Measurements from ENCODE around the gene APELA. TPM values are rescaled to one million over a fixed set of nuclear protein-coding genes. Genes with fewer than 3 reads are reported as not detected.
"Not testable (repeated sequence)": the region's sequence is repeated elsewhere in the genome, so short reads cannot be mapped to it uniquely, and the experiment has no call there.

The APELA gene
- total RNA-seq, 2 experiments from 2014 or later, result not detected

- DNase-seq (no peak), ATAC-seq (no peak)
- Mint-ChIP-seq H3K4me1 (no peaks in the 10 kb centered on the region), H3K4me3 (no peak overlapping the region), H3K36me3 (no peaks in the 10 kb centered on the region), H3K9me3 (ENCODE audit: low read depth) (no peaks in the 10 kb centered on the region), H3K27me3 (peaks cover 10% of the 10 kb centered on the region), H3K27ac (no peak overlapping the region)
- CTCF ChIA-PET, result no interaction called here
Observed at GRCh38 chr4:164935363-164935762, 58.4 kb downstream of the APELA start.

- H3K36me3 Mint-ChIP-seq; H3K4me3 Mint-ChIP-seq; H3K4me1 Mint-ChIP-seq; H3K9me3 Mint-ChIP-seq (ENCODE audit: low read depth); H3K27me3 Mint-ChIP-seq; H3K27ac Mint-ChIP-seq; CTCF ChIA-PET; DNase-seq; ATAC-seq: not testable (repeated sequence)
Observed at GRCh38 chr4:164935865-164936606, 59.1 kb downstream of the APELA start.

DNA sequence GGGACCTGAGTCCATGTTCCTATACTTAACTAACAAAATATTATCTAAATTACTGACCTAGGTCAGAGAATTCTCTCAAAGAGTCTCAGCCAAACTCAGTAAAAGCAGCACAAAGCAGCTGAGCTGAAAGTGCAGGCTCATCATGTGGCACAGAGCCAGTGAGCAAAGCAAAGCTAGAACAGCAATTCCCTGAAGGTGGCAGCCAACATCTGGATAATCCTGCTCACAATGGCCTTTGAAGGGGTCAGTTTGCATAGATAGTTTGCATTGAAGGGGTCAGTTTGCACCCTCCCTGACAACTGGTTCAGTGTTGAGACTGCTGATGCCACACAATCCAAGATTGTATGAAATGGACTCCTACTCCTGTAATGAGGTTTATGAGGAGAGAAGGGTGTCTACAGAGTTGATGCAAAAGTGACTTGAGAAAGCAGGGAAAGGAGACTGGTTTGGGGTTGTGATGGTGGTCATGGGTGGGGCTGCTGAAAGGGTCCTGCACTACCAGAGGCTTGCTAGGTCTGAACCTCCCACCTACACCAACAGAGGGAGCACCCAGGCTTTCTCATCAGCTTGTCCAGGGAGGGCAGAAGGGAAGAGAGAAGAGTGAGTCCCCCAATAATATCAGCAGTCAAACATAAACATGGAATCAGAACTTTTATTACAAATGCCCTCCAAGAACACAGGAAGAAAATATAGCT, 60.7 kb downstream of the APELA start:
- no peaks in the 10 kb centered on the region for H3K9me3 Mint-ChIP-seq (ENCODE audit: low read depth)
- DNase-seq, result no peak
- no peak overlapping the region for H3K27ac Mint-ChIP-seq
- peaks cover 10% of the 10 kb centered on the region for H3K27me3 Mint-ChIP-seq
- no peaks in the 10 kb centered on the region for H3K4me1 Mint-ChIP-seq
- ATAC-seq, result no peak
- H3K36me3 Mint-ChIP-seq, result no peaks in the 10 kb centered on the region
- CTCF ChIA-PET, result no interaction called here
- no peak overlapping the region for H3K4me3 Mint-ChIP-seq

DNA sequence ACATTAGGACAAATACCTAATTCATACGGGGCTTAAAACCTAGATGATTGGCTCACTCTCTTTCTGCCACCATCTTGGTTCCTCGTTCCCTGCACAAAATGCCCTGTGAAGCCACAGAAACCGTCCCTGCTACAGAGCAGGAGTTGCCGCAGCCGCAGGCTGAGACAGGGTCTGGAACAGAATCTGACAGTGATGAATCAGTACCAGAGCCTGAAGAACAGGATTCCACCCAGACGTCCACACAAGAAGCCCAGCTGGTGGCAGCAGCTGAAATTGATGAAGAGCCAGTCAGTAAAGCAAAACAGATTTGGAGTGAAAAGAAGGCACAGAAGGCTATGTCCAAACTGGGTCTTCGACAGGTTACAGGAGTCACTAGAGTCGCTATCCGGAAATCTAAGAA, 66.2 kb downstream of the APELA start:
- ATAC-seq, result no peak
- H3K4me1 Mint-ChIP-seq, result no peaks in the 10 kb centered on the region
- CTCF ChIA-PET, result no interaction called here

DNA sequence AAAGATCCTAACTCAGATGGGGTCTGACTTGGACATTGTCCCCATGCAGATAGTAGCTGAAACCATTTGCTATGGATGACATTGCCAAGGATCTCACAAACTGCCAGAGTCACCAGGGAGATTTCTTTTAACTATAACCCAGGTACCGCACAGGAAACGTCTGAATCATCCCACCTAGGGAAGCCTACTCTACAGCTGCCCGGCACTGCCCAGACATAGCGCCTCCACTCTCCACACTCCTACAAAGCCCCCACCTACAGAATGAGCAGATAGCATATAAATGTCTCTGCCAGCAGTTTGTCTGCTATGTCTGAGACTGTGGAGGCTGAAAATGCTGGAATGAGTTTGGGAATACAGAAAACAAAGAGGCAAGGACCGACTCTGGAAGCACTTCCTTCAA, 68.2 kb downstream of the APELA start:
- Mint-ChIP-seq H3K4me3 (no peak overlapping the region), H3K36me3 (no peaks in the 10 kb centered on the region), H3K27ac (no peak overlapping the region), H3K4me1 (no peaks in the 10 kb centered on the region), H3K27me3 (peaks cover 17% of the 10 kb centered on the region), H3K9me3 (ENCODE audit: low read depth) (no peaks in the 10 kb centered on the region)
- CTCF ChIA-PET, result no interaction called here
- no peak for DNase-seq
- ATAC-seq, result no peak

More for the DNA sequence above, 66.2 kb downstream of the APELA start:
- no peak for DNase-seq
- Mint-ChIP-seq H3K4me3 (no peak overlapping the region), H3K36me3 (no peaks in the 10 kb centered on the region), H3K27me3 (peaks cover 13% of the 10 kb centered on the region), H3K27ac (no peak overlapping the region), H3K9me3 (ENCODE audit: low read depth) (no peaks in the 10 kb centered on the region)

- Mint-ChIP-seq H3K36me3 (no peaks in the 10 kb centered on the region), H3K27ac (no peak overlapping the region), H3K4me3 (no peak overlapping the region), H3K27me3 (peaks cover 27% of the 10 kb centered on the region), H3K4me1 (no peaks in the 10 kb centered on the region), H3K9me3 (ENCODE audit: low read depth) (no peaks in the 10 kb centered on the region)
- DNase-seq (no peak), ATAC-seq (no peak)
- CTCF ChIA-PET, result no interaction called here
Observed at GRCh38 chr4:164946810-164947209, 69.8 kb downstream of the APELA start.

Other genes with a start within 250 kb of the APELA start
- gene SMIM31, start 123.0 kb upstream of the APELA start, total RNA-seq, result not detected
- 1 to 10 TPM; 1.7 to 2.2 TPM for gene TRIM61, start 100.5 kb downstream of the APELA start, total RNA-seq
- gene TRIM60, start 154.8 kb downstream of the APELA start, total RNA-seq, result not detected
- gene TRIM75, start 176.7 kb downstream of the APELA start, total RNA-seq, result not detected
- gene TMEM192, start 235.7 kb downstream of the APELA start, total RNA-seq, result 1 to 10 TPM; 6.4 to 7.3 TPM

Data from activated CD8-positive, alpha-beta memory T cell treated with anti-CD3 and anti-CD28 coated beads, Interleukin-2, amount 10 ng/mL, durations not matched to agents 7 days and 5 days (primary cell).